A549 treated with dexamethasone at 1 μM for 4 hours (cell line): ENCODE measurements around the gene SPANXN5. TPM values are rescaled to one million over a fixed set of nuclear protein-coding genes. Genes with fewer than 3 reads are reported as not detected.

Experiments used
- total RNA-seq: library from RNA; stranded (reverse); fragments of 200-300 nt; extraction: Qiagen RNA extraction; gene quantifications from 5 replicates; pipeline ENCODE4 v1.2.3, GENCODE V29; 2022

The SPANXN5 gene
- not detected in 5 replicates for total RNA-seq

GRCh38 chrX:52797327-52797726 lies at the start of gene SPANXN5:
Gene SPANXN5, minus strand, starts transcription at chrX:52797427. Its CDS starts 79 bp downstream, at chrX:52797348.

GRCh38 chrX:52811065-52811625 lies 13.9 kb upstream of the SPANXN5 start, which contains the start of gene XAGE5:
Gene XAGE5, plus strand, starts transcription at chrX:52811287. Its CDS starts 1,280 bp downstream, at chrX:52812567.

GRCh38 chrX:52750952-52751351 lies 46.3 kb downstream of the SPANXN5 start, which contains the start of gene SSX2B:
Gene SSX2B, plus strand, starts transcription at chrX:52751252. Its CDS starts 1,429 bp downstream, at chrX:52752681.

Other genes with a start within 250 kb of the SPANXN5 start
- gene SSX7, start 142.5 kb downstream of the SPANXN5 start, total RNA-seq, result not detected in 5 replicates
- gene SSX2, start 90.2 kb downstream of the SPANXN5 start, total RNA-seq, result not detected in 5 replicates
- gene SSX2B, start 46.2 kb downstream of the SPANXN5 start, total RNA-seq, result not detected in 5 replicates
- not detected in 5 replicates for gene XAGE5, start 13.9 kb upstream of the SPANXN5 start, total RNA-seq
- gene XAGE3, start 70.7 kb upstream of the SPANXN5 start, total RNA-seq, result not detected in 5 replicates
- 3.7 to 9.5 TPM (median 7.2 TPM) in 5 replicates for gene FAM156B, start 99.9 kb upstream of the SPANXN5 start, total RNA-seq
- 14.7 to 20.6 TPM (median 17.5 TPM) in 5 replicates for gene FAM156A, start 161.1 kb upstream of the SPANXN5 start, total RNA-seq